ENCODE data around the gene KCNQ1. TPM values are rescaled to one million over a fixed set of nuclear protein-coding genes. Genes with fewer than 3 reads are reported as not detected.
"Not testable (repeated sequence)": the region's sequence is repeated elsewhere in the genome, so short reads cannot be mapped to it uniquely, and the experiment has no call there.

KCNQ1 gene
- total RNA-seq, 1 donor from 2014 or later, result 4.8 TPM

- no peak overlapping the region for H3K27ac Mint-ChIP-seq
- TF ChIP-seq CTCF (conservative IDR thresholded peaks at IDR 0.05), result no peak
- H3K9me3 Mint-ChIP-seq, result peaks cover 38% of the 10 kb centered on the region
- H3K4me1 Mint-ChIP-seq (ENCODE audit: unreplicated experiment), result no peaks in the 10 kb centered on the region
- no peaks in the 10 kb centered on the region for H3K27me3 Mint-ChIP-seq
- H3K4me3 Mint-ChIP-seq, result no peak overlapping the region
- no peak for DNase-seq (ENCODE audit: extremely low spot score, unreplicated experiment)
- peaks cover 21% of the 10 kb centered on the region for H3K36me3 Mint-ChIP-seq
Measured at GRCh38 chr11:2630679-2631078, 185.9 kb downstream of the KCNQ1 start.

- no peak overlapping the region for H3K27ac Mint-ChIP-seq
- peaks cover 21% of the 10 kb centered on the region for H3K36me3 Mint-ChIP-seq
- no peaks in the 10 kb centered on the region for H3K27me3 Mint-ChIP-seq
- no peak overlapping the region for H3K4me3 Mint-ChIP-seq
- no peaks in the 10 kb centered on the region for H3K4me1 Mint-ChIP-seq (ENCODE audit: unreplicated experiment)
- peaks cover 38% of the 10 kb centered on the region for H3K9me3 Mint-ChIP-seq
- TF ChIP-seq CTCF (conservative IDR thresholded peaks at IDR 0.05), result no peak
- no peak for DNase-seq (ENCODE audit: extremely low spot score, unreplicated experiment)
Measured at GRCh38 chr11:2631161-2631560, 186.4 kb downstream of the KCNQ1 start.

GRCh38 chr11:2639763-2640162 is 195.0 kb downstream of the KCNQ1 start:
- not testable (repeated sequence) for H3K4me3 Mint-ChIP-seq; H3K4me1 Mint-ChIP-seq (ENCODE audit: unreplicated experiment); H3K27ac Mint-ChIP-seq; DNase-seq (ENCODE audit: extremely low spot score, unreplicated experiment); H3K27me3 Mint-ChIP-seq
- peaks cover 11% of the 10 kb centered on the region for H3K9me3 Mint-ChIP-seq
- peaks cover 23% of the 10 kb centered on the region for H3K36me3 Mint-ChIP-seq

- TF ChIP-seq CTCF (conservative IDR thresholded peaks at IDR 0.05), result no peak
Measured at GRCh38 chr11:2641623-2642022, 196.8 kb downstream of the KCNQ1 start.

GRCh38 chr11:2643746-2644145 is 198.9 kb downstream of the KCNQ1 start:
- DNase-seq (ENCODE audit: extremely low spot score, unreplicated experiment), result no peak
- TF ChIP-seq CTCF (conservative IDR thresholded peaks at IDR 0.05), result no peak
- Mint-ChIP-seq H3K4me3 (no peak overlapping the region), H3K4me1 (ENCODE audit: unreplicated experiment) (no peaks in the 10 kb centered on the region), H3K36me3 (peaks cover 29% of the 10 kb centered on the region), H3K27me3 (no peaks in the 10 kb centered on the region), H3K27ac (no peak overlapping the region), H3K9me3 (peaks cover 17% of the 10 kb centered on the region)

More at GRCh38 chr11:2641623-2642022, 196.8 kb downstream of the KCNQ1 start:
- Mint-ChIP-seq H3K27me3 (no peaks in the 10 kb centered on the region), H3K36me3 (peaks cover 23% of the 10 kb centered on the region), H3K9me3 (peaks cover 11% of the 10 kb centered on the region), H3K27ac (no peak overlapping the region), H3K4me3 (no peak overlapping the region), H3K4me1 (ENCODE audit: unreplicated experiment) (no peaks in the 10 kb centered on the region)
- no peak for DNase-seq (ENCODE audit: extremely low spot score, unreplicated experiment)

GRCh38 chr11:2644844-2645778 is 200.3 kb downstream of the KCNQ1 start:
- H3K9me3 Mint-ChIP-seq, result peaks cover 20% of the 10 kb centered on the region
- peaks cover 29% of the 10 kb centered on the region for H3K36me3 Mint-ChIP-seq
- H3K27me3 Mint-ChIP-seq, result no peaks in the 10 kb centered on the region
- H3K4me1 Mint-ChIP-seq (ENCODE audit: unreplicated experiment), result no peaks in the 10 kb centered on the region
- TF ChIP-seq CTCF (conservative IDR thresholded peaks at IDR 0.05), result no peak
- no peak overlapping the region for H3K27ac Mint-ChIP-seq
- DNase-seq (ENCODE audit: extremely low spot score, unreplicated experiment), result no peak
- no peak overlapping the region for H3K4me3 Mint-ChIP-seq

Data from type B pancreatic cell (in vitro differentiated cells).